Panc1 (cell line): ENCODE data around the gene MSGN1.

Experiments used
- POLR2AphosphoS5 ChIP-seq: IDR thresholded peaks from 2 replicates; pipeline ENCODE4 v1.6.1; 2012; ENCODE audit warnings: mild to moderate bottlenecking, low read depth, low read length, moderate library complexity
- REST ChIP-seq, 2 experiments: IDR thresholded peaks; 2 replicates each; pipeline ENCODE4 v1.6.1; 2011 to 2012; ENCODE audit warnings: low read depth in 2 of 2, control low read depth in 1 of 2, low read length in 1 of 2, mild to moderate bottlenecking in 1 of 2, moderate library complexity in 1 of 2; ENCODE audit not compliant: insufficient read depth in 1 of 2

DNA sequence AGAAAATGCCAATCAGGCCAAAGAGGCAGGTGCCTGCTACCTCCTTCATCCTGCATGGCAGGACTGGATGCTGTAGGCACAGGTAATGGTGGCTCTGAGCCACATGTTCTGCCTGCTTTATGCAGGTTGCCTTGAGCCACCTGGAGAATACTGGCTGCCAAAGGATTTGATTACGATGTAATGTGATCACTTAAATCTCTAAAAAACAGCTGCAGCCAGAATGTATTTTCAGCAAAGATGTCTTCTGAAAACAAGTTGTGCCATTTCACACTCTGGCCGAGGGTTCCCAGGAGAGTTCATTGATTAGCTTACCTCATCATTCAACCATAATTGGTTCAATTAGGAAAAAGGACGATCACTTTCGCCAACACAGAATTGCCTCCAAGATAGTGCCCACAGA is 17.9 kb upstream of the MSGN1 start:
- TF ChIP-seq POLR2AphosphoS5 = no peak
- TF ChIP-seq REST (IDR thresholded peaks at IDR 0.05; ENCODE audit: insufficient read depth in 1 of 2, low read depth in 2 of 2, low read length in 1 of 2) = no peak
